ENCODE data around the gene PPM1G.
A peak's percentile ranks its signal among the peaks of the same experiment; 100 is the strongest.

The PPM1G gene

GRCh38 chr2:27442920-27443282 is 33.5 kb upstream of the PPM1G start:
- DNase-seq (ENCODE audit: low read depth), result no peak
- TF ChIP-seq CTCF (IDR thresholded peaks at IDR 0.05; ENCODE audit: low read length, missing control alignments), result no peak
- no peak overlapping the region for H3K4me3 ChIP-seq (replicated peaks; ENCODE audit: low read depth, low read length)

GRCh38 chr2:27441958-27442919 is 32.8 kb upstream of the PPM1G start, which contains the start of gene KRTCAP3:
Gene KRTCAP3 (plus strand): TSS chr2:27442381. CDS start chr2:27442413, 32 bp downstream.
- no peak within 1 kb of the TSS for H3K4me3 ChIP-seq (replicated peaks; ENCODE audit: low read depth, low read length)
- TF ChIP-seq CTCF (IDR thresholded peaks at IDR 0.05; ENCODE audit: low read length, missing control alignments), result no peak
- DNase-seq (ENCODE audit: low read depth), result no peak

DNA sequence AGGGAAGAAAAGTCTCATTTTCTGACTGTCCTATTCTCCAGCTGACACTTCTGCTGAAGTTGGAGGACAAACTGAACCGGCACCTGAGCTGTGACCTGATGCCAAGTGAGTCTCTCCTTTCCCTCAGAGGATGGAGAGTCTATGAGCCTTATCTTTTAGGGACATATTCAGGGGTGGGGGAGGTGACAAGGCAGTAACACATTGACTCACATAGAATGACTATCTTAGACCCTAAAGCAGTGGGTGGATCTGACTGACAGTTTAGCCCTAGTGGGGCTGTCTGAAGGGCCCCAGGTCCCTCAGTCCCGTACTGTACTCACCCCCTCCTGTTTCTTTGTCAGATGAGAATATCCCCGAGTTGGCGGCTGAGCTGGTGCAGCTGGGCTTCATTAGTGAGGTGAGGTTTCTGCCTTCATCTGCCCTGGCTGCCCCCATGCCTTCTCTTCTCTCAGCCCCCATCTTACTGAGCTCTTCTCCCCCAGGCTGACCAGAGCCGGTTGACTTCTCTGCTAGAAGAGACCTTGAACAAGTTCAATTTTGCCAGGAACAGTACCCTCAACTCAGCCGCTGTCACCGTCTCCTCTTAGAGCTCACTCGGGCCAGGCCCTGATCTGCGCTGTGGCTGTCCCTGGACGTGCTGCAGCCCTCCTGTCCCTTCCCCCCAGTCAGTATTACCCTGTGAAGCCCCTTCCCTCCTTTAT is 32.0 kb upstream of the PPM1G start:
- TF ChIP-seq CTCF (IDR thresholded peaks at IDR 0.05; ENCODE audit: low read length, missing control alignments), result no peak
- DNase-seq (ENCODE audit: low read depth), result no peak
- no peak overlapping the region for H3K4me3 ChIP-seq (replicated peaks; ENCODE audit: low read depth, low read length)

DNA sequence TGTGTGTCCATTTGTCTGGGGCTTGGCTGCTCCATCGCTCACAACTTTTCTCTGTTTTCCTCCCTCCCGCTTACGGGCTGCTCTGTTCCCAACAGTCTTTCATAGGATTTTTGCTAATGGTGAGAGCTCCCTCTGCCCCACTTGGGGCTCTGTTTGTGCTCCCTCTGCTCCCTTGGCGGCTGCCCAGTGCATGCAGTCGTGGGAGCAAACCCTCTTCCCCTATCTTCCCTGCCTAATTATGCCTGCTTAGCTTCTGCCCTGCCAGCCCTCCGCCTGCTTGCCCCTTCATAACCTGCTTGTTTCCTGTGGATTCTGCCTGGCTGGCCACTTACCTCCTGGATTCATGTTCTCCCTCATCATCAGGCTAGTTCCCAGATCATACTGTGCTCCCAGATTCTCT is 26.2 kb upstream of the PPM1G start:
- H3K4me3 ChIP-seq (replicated peaks; ENCODE audit: low read depth, low read length), result no peak overlapping the region
- no peak for TF ChIP-seq CTCF (IDR thresholded peaks at IDR 0.05; ENCODE audit: low read length, missing control alignments)
- DNase-seq (ENCODE audit: low read depth), result no peak

GRCh38 chr2:27431395-27431794 is 22.0 kb upstream of the PPM1G start:
- no peak for TF ChIP-seq CTCF (IDR thresholded peaks at IDR 0.05; ENCODE audit: low read length, missing control alignments)
- DNase-seq (ENCODE audit: low read depth), result peak; percentile 52
- H3K4me3 ChIP-seq (replicated peaks; ENCODE audit: low read depth, low read length), result no peak overlapping the region

- no peak for TF ChIP-seq CTCF (IDR thresholded peaks at IDR 0.05; ENCODE audit: low read length, missing control alignments)
- peak overlapping the region; percentile 86 for H3K4me3 ChIP-seq (replicated peaks; ENCODE audit: low read depth, low read length)
- DNase-seq (ENCODE audit: low read depth), result peak; percentile 85
Observed at GRCh38 chr2:27428978-27429541, 19.7 kb upstream of the PPM1G start.

Measured in fibroblast of pulmonary artery (primary cell).